ENCODE results near the gene TMEM54.

DNA sequence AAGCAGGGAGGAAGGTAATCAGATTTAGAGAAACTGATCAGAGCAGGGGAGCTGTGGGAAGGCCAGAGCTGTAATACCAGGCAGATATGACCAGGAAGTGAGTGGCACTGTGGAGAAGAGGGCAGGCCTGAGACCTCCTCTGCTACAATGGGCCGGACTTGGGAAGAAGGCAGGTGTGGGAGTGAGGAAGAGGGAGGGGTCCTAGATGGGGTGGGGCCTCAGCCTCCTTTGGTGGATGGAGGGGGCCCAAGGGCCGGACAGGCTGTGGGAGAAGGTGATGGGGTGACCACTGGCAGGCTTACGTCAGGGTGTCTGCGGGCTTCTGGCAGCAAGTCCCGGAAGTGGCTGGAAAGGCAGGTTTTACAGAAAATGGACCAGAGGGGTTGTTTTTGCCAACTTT, 19.9 kb downstream of the TMEM54 start:
- no peak for TF ChIP-seq POLR2A (IDR thresholded peaks at IDR 0.05; ENCODE audit: low read length)
- no peak for TF ChIP-seq GATA1 (IDR thresholded peaks at IDR 0.05; ENCODE audit: low read depth, low read length)

Measured in erythroblast (primary cell).